Liver (tissue), 3 donors: ENCODE data around the gene WIPI1.

Experiments used
- CTCF ChIP-seq: fragments of 150-350 bp; IDR thresholded peaks from 2 replicates; pipeline ENCODE4 v1.5.1; 2017; ENCODE audit warnings: improper control_type of control experiment, low read depth, low read length; ENCODE audit not compliant: missing input control
- GABPA ChIP-seq, 2 donors: IDR thresholded peaks in 1 of 2; conservative IDR thresholded peaks in 1 of 2; 2 replicates each; pipeline ENCODE4 v1.6.1; 2016; ENCODE audit warnings: antibody characterized with exemption in 2 of 2, mild to moderate bottlenecking in 1 of 2, moderate library complexity in 1 of 2
- HNF4A ChIP-seq, 2 donors: conservative IDR thresholded peaks; 2 replicates each; pipeline ENCODE4 v1.6.1; 2016; ENCODE audit warnings: antibody characterized with exemption in 2 of 2, mild to moderate bottlenecking in 2 of 2
- MAX ChIP-seq: IDR thresholded peaks from 2 replicates; pipeline ENCODE4 v1.6.1; 2016; ENCODE audit warnings: antibody characterized with exemption
- TAF1 ChIP-seq: conservative IDR thresholded peaks from 2 replicates; pipeline ENCODE4 v1.6.1; 2016; ENCODE audit warnings: antibody characterized with exemption, mild to moderate bottlenecking
- YY1 ChIP-seq: IDR thresholded peaks from 2 replicates; pipeline ENCODE4 v1.6.1; 2016; ENCODE audit warnings: antibody characterized with exemption, mild to moderate bottlenecking
- donor health status: healthy.
- donor health status: healthy.

GRCh38 chr17:68450391-68450790 lies 6.9 kb downstream of the WIPI1 start:
- TF ChIP-seq CTCF: no peak
- no peak for TF ChIP-seq MAX
- no peak for TF ChIP-seq TAF1
- no peak for TF ChIP-seq YY1
- TF ChIP-seq GABPA (IDR thresholded peaks at IDR 0.05 in 1 of 2, conservative IDR thresholded peaks at IDR 0.05 in 1 of 2): no peak
- TF ChIP-seq HNF4A (conservative IDR thresholded peaks at IDR 0.05): no peak
